HG02852 (cell line): Measurements from ENCODE around the gene ACTL6B.
A peak's percentile ranks its signal among the peaks of the same experiment; 100 is the strongest.
"Not testable (repeated sequence)": the region's sequence is repeated elsewhere in the genome, so short reads cannot be mapped to it uniquely, and the experiment has no call there.

Experiments
- ATAC-seq: cut with Tn5 transposase; IDR thresholded peaks from one replicate; pipeline ENCODE4 v1.9.1; 2021; ENCODE audit warnings: mild to moderate bottlenecking, moderate library complexity; ENCODE audit not compliant: unreplicated experiment

The ACTL6B gene

GRCh38 chr7:100655908-100656674 lies at the start of gene ACTL6B:
Gene ACTL6B, minus strand, starts transcription at chr7:100656448. Its CDS starts 94 bp downstream, at chr7:100656354.
- no peak for ATAC-seq

DNA sequence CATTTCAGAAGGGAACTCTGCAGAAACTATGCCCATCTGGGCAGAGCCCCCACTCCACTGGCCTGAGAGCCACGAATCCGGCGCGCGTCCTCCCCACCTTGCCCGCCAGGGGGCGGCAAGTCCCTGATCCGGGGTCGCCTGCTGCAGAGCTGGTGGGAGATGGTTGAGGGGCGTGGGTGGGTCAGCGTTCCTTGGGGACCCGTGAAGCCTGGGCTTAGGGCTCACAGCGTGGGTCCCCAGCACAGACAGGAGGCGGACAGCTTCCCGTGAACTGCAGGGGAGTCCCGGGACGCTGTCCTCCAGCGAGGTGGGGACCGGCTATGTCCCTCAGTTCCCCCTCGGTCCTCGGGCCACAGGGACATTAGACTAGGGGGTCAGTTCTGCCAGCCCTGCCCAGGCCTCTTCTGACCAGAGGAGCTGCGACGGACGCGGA lies 49.1 kb upstream of the ACTL6B start:
- ATAC-seq = peak; percentile 72

DNA sequence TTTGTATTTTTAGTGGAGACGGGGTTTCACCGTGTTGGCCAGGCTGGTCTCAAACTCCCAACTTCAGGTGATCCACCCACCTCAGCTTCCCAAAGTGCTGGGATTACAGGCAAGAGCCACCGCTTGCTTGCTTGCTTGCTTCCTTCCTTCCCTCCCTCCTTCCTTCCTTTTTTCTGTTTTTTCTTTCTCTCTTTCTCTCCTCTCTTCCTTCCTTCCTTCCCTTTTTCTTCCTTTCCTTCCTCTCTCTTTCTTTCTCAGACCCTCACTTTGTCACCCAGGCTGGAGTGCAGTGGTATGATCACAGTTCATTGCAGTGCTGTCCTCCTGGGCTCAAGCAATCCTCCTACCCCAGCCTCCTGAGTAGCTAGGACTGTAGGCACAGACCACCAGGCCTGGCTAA lies 44.8 kb upstream of the ACTL6B start:
- ATAC-seq = not testable (repeated sequence)

GRCh38 chr7:100699018-100699417 lies 42.8 kb upstream of the ACTL6B start:
- ATAC-seq = no peak

DNA sequence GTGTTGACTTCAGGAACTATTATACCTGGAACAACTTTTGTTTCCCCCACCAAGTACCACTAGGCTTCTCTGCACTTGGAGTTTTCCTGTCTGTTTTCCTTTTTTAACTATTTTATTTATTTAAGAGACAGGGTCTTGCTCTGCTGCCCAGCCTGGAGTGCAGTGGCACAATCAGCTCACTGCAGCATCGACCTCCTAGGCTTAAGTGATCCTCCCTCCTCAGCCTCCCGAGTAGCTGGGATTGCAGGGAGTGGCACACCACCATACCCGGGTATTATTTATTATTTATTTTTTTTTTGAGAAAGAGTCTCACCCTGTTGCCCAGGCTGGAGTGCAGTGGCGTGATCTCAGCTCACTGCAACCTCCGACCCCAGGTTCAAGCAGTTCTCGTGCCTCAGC lies 39.9 kb upstream of the ACTL6B start:
- no peak for ATAC-seq

DNA sequence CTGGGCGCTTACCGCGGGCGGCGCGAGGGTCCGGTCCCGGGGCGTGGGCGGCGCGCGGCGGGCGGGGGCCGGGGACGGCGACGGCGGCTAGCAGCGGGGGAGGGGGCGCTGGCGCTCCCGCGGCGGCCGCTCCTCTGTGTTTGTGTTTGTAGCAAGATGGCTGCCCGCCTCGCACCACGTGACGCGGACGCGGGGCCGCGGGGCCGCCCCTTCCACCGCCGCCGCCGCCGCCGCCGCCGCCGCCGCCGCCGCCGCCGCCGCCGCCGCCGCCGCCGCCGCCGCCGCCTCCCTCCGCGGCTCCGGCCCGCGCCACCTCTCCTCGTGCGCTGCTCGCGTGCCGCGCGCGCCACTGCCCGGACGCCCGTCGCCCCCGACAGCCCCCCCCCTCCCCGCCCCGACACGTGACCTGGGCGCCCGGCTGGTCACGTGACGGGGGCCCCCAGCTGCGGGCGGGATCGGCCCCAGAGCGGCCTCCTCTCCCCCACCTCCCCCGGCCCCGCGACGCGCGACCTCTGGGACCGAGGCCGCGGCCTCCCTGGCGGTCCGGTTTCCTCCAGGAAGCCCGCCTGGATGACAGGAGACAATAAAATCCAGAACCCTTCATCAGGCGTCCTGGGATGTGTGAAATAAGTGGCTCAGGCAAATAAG lies 38.0 kb upstream of the ACTL6B start, which contains the start of gene GIGYF1:
GIGYF1 (minus strand) TSS at position 153 of the 648 bp plus-strand sequence. CDS start 6,012 bp downstream, outside the sequence.
- ATAC-seq = peak; percentile 46

DNA sequence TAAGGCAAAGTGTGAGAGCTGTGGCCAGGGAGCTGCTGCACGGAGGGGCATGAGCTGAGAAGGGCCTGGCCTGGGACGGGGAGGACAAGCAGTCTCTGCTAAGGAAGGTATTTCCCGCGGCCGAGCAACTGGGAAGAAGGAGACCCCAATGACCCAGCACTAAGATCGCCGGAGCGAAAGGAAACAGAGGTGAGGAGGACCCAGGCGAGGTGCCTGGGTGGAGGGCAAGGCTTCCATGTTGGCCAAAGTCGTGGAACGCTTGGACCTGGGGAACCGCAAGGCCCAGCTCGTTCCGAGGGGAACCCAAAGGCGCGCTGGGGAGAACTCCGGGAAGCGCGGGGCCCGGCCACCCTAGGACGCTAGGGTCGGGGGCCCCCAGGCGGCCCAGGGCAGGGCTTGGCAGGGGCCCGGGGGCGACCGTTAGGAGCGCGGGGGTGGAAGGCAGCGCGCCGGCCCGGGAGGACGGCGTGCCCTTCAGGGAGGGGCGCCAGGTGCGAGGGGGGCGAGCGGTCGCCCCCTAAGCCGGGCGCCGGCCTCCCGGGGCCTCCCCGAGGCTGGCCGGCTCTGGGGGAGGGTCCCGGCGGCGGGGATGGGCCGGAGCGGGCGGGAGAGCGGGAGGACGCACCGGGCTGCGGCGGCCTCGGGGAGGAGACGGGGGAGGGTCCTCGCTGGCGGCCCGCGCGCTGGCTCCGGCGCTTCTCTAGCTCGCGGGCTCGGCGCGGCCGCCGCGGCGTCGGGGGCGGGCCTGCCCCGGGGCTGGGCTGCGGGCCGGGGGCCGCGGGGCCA lies 37.3 kb upstream of the ACTL6B start:
- peak; percentile 27 for ATAC-seq

GRCh38 chr7:100692578-100692961 lies 36.3 kb upstream of the ACTL6B start:
- no peak for ATAC-seq

- ATAC-seq = no peak
Observed at GRCh38 chr7:100691676-100692577, 35.7 kb upstream of the ACTL6B start.

DNA sequence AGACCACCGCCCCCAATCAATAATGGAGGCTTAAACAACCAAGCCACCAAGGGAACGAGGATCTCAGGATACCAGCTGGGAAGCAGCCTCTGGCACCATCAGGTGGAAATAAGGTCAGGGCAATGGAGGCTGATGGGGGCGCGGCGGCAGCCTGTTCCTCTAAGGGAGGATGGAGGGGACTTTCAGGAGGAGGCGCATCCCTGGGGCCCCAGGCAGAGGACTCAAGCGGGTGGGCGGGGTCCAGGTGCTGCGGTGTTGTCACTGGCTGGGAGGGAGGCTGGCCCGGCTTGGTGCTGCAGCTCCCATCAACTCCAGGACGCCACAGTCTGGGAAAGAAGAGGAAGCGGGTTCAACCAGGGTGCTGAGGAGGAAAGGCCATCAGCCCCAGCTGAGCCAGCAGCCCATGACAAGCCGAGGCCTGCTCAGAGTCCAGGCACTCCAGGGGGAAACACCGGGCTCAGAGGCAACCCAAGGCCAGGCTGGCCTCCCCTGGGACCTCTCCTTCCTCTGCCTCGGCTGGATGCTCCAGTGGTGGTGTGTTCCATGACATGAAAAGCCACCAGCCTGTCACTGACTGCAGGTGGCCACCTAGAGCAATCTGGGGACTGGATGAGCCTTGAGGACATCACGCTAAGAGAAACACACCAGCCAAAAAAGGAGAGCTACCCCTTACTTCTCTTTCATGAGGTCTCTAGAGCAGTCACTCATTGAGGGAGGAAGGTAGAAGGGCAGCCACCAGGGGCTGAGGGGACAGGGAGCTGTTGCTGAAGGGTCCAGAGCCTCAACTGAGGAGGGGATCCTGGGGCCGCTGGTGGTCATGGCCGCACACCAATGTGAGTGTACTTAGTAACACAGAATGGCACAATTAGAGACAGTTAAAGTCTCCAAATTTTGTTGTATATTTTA lies 33.2 kb upstream of the ACTL6B start:
- no peak for ATAC-seq

DNA sequence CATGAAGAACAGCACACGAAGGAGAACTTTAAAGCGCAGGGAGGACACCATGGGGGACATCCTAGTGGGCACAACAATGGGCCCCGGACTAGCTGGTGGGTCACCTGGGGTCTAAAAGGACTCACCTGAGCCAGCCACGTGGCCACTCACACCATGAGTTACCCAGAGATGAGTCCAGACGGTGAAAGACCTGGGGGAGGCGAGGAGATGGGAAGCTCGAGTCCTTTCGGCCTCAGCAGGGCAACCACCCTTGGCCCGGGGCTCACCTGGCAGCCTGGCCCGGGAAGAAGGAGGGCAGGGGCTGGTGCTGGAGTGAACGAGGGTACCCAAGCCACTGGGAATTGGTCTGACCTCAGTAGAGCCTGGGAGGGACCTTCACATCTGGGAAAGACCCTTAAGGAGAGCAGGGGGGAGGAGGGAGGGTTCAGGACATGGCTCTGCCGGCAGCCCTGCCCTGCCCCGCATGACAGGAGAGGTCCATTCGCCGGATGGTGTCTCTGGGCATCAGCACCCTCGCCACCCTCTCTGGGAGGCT lies 32.1 kb upstream of the ACTL6B start:
- no peak for ATAC-seq

- ATAC-seq = no peak
Observed at GRCh38 chr7:100687751-100688300, 31.6 kb upstream of the ACTL6B start.

- ATAC-seq = no peak
Observed at GRCh38 chr7:100687261-100687660, 31.0 kb upstream of the ACTL6B start.

GRCh38 chr7:100686822-100687211 lies 30.6 kb upstream of the ACTL6B start:
- no peak for ATAC-seq

DNA sequence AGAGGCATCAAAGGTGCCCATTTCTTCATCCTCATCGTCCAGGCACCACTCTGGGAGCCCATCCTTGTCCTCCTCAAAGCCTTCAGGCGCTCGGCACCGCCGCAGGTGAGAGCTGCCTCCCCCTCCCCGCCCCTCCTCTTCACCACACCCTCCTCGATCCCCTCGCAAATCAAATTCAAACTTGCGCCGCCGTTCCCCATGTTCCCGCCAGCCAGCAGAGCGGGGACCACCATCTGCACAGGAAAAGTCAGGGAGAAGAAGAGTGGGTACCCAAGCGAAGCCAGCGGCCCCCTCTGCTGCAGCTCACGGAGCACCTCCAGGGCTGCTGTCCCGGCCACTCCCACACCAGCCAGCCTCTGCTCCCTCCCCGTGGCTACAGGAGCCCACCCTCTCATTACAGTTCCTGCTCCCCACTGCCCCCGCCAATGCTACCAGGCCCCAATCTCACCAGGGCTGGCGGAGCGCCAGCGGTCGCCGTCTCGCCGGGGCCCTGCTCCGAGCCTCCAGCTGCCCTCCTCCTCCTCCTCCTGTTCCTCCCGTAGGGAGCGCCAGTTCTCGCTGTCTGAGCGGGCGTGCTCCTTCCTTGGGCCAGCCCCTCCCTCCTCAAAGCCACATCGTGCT lies 30.1 kb upstream of the ACTL6B start:
- ATAC-seq = no peak

- no peak for ATAC-seq
Observed at GRCh38 chr7:100685631-100686145, 29.4 kb upstream of the ACTL6B start.

DNA sequence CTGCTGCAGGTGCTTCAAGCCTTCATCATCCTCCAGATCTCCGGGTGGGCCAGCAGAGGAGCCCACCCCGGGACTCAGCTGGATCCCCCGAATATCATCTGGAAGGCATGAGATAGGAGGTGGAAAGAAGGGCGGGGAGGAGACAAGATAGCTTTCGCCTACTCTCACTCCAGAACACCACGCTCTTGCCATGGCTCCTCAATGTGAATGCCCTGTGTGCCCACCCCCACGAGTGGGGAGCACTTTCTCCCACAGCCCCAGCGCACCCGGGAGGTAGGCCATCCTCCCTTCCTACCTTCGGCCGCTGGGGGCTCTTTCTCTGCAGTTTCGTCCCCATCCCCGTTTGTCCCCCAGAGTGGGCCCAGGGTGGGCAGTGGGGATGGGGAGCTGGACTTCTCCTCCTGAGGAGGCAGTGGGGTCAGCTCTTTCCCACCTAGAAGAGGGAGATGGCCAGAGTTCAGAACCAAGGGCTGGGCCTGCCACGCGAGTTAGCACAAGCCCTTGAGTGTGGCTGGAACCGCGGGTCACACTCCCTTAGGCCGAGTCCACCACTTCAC lies 28.9 kb upstream of the ACTL6B start:
- ATAC-seq = no peak

DNA sequence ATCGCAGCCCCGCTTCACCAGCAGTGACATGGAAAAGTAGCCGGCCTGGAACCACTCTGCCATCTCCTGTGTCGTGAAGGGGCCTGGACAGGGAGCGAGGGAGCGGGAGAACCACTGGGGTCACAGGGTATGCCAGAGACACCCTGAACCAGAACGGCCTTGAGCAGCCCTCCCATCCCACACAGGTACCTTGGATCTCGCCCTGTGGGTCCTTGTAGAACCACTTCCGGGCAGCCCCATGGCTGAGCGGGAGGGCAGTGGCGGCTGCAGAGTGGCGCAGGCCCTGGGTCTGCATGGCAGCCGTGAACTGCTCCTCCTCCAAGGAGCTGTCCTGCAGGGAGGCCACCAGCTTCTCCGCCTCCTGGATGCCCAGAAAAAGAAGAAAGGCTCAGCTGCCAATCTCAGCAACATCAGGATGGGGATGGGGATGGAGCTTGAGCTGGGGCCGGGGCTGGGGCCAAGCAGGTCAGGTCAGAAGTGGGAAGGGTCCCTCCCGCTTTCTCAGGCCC lies 28.3 kb upstream of the ACTL6B start:
- no peak for ATAC-seq
